ENCODE data around the gene IL31.

DNA sequence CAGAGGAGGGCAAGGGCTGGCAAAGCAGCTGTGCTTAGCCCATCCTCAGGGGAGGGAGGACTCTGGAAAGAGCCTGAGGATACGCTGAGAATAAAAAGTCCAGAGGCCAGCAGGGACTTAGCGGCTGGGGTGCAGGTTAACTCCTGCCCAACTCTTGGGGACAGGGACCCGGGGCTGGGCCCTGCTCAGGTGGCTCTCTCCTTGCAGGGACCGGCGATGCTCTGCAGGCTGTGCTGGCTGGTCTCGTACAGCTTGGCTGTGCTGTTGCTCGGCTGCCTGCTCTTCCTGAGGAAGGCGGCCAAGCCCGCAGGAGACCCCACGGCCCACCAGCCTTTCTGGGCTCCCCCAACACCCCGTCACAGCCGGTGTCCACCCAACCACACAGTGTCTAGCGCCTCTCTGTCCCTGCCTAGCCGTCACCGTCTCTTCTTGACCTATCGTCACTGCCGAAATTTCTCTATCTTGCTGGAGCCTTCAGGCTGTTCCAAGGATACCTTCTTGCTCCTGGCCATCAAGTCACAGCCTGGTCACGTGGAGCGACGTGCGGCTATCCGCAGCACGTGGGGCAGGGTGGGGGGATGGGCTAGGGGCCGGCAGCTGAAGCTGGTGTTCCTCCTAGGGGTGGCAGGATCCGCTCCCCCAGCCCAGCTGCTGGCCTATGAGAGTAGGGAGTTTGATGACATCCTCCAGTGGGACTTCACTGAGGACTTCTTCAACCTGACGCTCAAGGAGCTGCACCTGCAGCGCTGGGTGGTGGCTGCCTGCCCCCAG, 32.3 kb upstream of the IL31 start:
- TF ChIP-seq CTCF (tag by site-specific recombination; IDR thresholded peaks at IDR 0.05) (no peak), YY1 (tag by site-specific recombination; IDR thresholded peaks at IDR 0.05) (no peak), PBX3 (CRISPR knock-in tag; IDR thresholded peaks at IDR 0.05) (no peak), ZNF76 (tag by site-specific recombination; IDR thresholded peaks at IDR 0.05; ENCODE audit: borderline replicate concordance, low read depth) (no peak), TCF7L2 (IDR thresholded peaks at IDR 0.05; ENCODE audit: borderline replicate concordance, low read depth, low read length) (no peak), ZNF555 (tag by site-specific recombination; conservative IDR thresholded peaks at IDR 0.05) (no peak), ZNF398 (tag by site-specific recombination; IDR thresholded peaks at IDR 0.05) (no peak), MZF1 (tag by site-specific recombination; IDR thresholded peaks at IDR 0.05; ENCODE audit: borderline replicate concordance) (no peak), ZBTB7A (tag by site-specific recombination; IDR thresholded peaks at IDR 0.05; ENCODE audit: low read depth) (no peak), ZNF324 (tag by site-specific recombination; IDR thresholded peaks at IDR 0.05) (no peak), ZNF658 (tag by site-specific recombination; IDR thresholded peaks at IDR 0.05) (no peak), ZNF274 (IDR thresholded peaks at IDR 0.05; ENCODE audit: low read length) (no peak), ZNF274 (tag by site-specific recombination; IDR thresholded peaks at IDR 0.05; ENCODE audit: borderline replicate concordance) (no peak)
- TF ChIP-seq, protein P1, sequence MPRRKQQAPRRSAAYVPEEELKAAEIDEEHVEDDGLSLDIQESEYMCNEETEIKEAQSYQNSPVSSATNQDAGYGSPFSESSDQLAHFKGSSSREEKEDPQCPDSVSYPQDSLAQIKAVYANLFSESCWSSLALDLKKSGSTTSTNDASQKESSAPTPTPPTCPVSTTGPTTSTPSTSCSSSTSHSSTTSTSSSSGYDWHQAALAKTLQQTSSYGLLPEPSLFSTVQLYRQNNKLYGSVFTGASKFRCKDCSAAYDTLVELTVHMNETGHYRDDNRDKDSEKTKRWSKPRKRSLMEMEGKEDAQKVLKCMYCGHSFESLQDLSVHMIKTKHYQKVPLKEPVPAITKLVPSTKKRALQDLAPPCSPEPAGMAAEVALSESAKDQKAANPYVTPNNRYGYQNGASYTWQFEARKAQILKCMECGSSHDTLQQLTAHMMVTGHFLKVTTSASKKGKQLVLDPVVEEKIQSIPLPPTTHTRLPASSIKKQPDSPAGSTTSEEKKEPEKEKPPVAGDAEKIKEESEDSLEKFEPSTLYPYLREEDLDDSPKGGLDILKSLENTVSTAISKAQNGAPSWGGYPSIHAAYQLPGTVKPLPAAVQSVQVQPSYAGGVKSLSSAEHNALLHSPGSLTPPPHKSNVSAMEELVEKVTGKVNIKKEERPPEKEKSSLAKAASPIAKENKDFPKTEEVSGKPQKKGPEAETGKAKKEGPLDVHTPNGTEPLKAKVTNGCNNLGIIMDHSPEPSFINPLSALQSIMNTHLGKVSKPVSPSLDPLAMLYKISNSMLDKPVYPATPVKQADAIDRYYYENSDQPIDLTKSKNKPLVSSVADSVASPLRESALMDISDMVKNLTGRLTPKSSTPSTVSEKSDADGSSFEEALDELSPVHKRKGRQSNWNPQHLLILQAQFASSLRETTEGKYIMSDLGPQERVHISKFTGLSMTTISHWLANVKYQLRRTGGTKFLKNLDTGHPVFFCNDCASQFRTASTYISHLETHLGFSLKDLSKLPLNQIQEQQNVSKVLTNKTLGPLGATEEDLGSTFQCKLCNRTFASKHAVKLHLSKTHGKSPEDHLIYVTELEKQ (tag by site-specific recombination; IDR thresholded peaks at IDR 0.05; ENCODE audit: borderline replicate concordance), result no peak
- TF ChIP-seq, protein P2, sequence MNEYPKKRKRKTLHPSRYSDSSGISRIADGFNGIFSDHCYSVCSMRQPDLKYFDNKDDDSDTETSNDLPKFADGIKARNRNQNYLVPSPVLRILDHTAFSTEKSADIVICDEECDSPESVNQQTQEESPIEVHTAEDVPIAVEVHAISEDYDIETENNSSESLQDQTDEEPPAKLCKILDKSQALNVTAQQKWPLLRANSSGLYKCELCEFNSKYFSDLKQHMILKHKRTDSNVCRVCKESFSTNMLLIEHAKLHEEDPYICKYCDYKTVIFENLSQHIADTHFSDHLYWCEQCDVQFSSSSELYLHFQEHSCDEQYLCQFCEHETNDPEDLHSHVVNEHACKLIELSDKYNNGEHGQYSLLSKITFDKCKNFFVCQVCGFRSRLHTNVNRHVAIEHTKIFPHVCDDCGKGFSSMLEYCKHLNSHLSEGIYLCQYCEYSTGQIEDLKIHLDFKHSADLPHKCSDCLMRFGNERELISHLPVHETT (tag by site-specific recombination; IDR thresholded peaks at IDR 0.05), result no peak
